ENCODE results near the gene SCYL1. TPM values are rescaled to one million over a fixed set of nuclear protein-coding genes. Genes with fewer than 3 reads are reported as not detected.

The SCYL1 gene
- total RNA-seq, 1 experiment from 2014 or later: 104 TPM

DNA sequence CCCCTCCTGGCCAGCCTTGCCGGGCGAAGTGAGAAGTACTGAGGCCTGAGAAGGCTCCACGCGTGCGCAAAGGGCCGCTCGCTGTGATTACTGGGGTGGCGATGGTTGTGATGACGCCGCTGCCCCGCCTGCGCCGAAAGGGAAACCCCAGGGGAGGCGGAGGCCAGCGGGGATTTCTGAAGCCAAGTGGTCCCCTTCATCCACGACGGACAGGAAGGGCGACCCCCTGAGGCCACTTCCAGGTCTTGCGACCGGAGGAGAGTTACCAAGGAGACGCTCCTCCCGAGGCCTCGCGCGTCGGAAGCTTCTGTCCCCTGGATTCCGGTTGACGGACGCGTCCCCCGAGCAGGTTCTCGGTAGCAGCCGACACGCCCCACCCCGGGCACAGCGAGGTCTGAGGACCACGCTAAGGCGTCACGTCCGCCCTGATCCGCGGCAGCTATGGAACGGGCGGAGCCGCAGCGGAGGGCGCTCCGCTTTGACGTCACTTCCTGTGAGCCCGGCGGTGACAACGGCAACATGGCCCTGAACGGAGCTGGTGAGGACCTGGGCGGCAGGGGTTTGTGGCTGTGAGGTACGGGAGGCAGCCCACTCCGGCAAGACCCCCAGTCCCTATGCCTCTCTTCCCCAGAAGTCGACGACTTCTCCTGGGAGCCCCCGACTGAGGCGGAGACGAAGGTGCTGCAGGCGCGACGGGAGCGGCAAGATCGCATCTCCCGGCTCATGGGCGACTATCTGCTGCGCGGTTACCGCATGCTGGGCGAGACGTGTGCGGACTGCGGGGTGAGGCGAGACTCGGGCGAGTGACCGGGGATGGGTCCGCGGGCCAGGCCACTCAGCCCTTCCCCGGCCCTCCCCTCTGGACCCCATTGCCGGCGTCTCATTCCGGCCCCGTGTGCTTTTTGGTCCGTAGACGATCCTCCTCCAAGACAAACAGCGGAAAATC lies 45.4 kb downstream of the SCYL1 start, which contains the start of gene ZNRD2:
Gene ZNRD2, plus strand, starts transcription at position 505 of the 946 bp plus-strand sequence. Its CDS starts 15 bp downstream, at position 520.
- no peaks in the 10 kb centered on the region for H3K9me3 ChIP-seq (ENCODE audit: control insufficient read depth in 1 of 2, insufficient read depth in 1 of 2, low read depth in 1 of 2, low read length in 2 of 2)
- peak within 1 kb of the TSS; percentile 97 to 100 for H3K4me3 ChIP-seq (replicated peaks in 1 of 2; ENCODE audit: low read depth in 1 of 2, low read length in 2 of 2)
- no peaks in the 10 kb centered on the region for H3K9me2 ChIP-seq (ENCODE audit: insufficient read depth)
- H3K36me3 ChIP-seq (ENCODE audit: control insufficient read depth in 1 of 2, insufficient read depth in 2 of 2, low read length in 2 of 2): no peaks in the 10 kb centered on the region; a peak in 1 of 4 replicates
- intact Hi-C loops (cut with micrococcal nuclease): loop anchor here (1.0 to 5.0 kb wide), 2 partner anchors 30 to 188 kb away; partner anchors contain the start of gene SLC25A45
- ChIA-PET CTCF (interaction anchor here (0.9 to 4.5 kb wide), 6 partner anchors 9 to 742 kb away, joined by 3 to 89 read pairs (median 4); partner anchors contain the start of gene PCNX3), RAD21 (ENCODE audit: low non-redundant PET in 1 of 2, low total read pairs in 2 of 2, uncharacterized antibody in 2 of 2, unreplicated experiment in 2 of 2) (interaction anchor here (0.6 to 3.3 kb wide), 3 partner anchors 24 to 49 kb away, joined by 4 to 32 read pairs (median 4); no protein-coding TSS in a partner anchor), POLR2A (interaction anchor here (0.6 to 3.9 kb wide), 6 partner anchors 10 to 1244 kb away, joined by 3 to 17 read pairs (median 6); partner anchors contain the start of gene PCNX3)
- peaks cover 58% of the 10 kb centered on the region for H3K79me2 ChIP-seq (ENCODE audit: insufficient read depth, low read length)
- H2AFZ ChIP-seq (ENCODE audit: low read depth, low read length, poor library complexity, severe bottlenecking): no peak within 1 kb of the TSS
- no peaks in the 10 kb centered on the region for H3K27me3 ChIP-seq (ENCODE audit: insufficient read depth, low read length)
- no peak for TF ChIP-seq SP1 (IDR thresholded peaks at IDR 0.05; ENCODE audit: low read depth)
- TF ChIP-seq ZFX (IDR thresholded peaks at IDR 0.05): peak; percentile 58; the same call in 1 of the 2 replicates
- TF ChIP-seq SIN3A (IDR thresholded peaks at IDR 0.05; ENCODE audit: low read depth): no peak
- TF ChIP-seq, protein P1, sequence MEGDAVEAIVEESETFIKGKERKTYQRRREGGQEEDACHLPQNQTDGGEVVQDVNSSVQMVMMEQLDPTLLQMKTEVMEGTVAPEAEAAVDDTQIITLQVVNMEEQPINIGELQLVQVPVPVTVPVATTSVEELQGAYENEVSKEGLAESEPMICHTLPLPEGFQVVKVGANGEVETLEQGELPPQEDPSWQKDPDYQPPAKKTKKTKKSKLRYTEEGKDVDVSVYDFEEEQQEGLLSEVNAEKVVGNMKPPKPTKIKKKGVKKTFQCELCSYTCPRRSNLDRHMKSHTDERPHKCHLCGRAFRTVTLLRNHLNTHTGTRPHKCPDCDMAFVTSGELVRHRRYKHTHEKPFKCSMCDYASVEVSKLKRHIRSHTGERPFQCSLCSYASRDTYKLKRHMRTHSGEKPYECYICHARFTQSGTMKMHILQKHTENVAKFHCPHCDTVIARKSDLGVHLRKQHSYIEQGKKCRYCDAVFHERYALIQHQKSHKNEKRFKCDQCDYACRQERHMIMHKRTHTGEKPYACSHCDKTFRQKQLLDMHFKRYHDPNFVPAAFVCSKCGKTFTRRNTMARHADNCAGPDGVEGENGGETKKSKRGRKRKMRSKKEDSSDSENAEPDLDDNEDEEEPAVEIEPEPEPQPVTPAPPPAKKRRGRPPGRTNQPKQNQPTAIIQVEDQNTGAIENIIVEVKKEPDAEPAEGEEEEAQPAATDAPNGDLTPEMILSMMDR (IDR thresholded peaks at IDR 0.05 in 2 of 3, conservative IDR thresholded peaks at IDR 0.05 in 1 of 3; ENCODE audit: borderline replicate concordance in 1 of 3, insufficient read depth in 1 of 3, low read depth in 2 of 3, low read length in 2 of 3): peak in 1 of 3 experiments; percentile 29; a peak in 2 of 6 replicates
- TF ChIP-seq, protein P2, sequence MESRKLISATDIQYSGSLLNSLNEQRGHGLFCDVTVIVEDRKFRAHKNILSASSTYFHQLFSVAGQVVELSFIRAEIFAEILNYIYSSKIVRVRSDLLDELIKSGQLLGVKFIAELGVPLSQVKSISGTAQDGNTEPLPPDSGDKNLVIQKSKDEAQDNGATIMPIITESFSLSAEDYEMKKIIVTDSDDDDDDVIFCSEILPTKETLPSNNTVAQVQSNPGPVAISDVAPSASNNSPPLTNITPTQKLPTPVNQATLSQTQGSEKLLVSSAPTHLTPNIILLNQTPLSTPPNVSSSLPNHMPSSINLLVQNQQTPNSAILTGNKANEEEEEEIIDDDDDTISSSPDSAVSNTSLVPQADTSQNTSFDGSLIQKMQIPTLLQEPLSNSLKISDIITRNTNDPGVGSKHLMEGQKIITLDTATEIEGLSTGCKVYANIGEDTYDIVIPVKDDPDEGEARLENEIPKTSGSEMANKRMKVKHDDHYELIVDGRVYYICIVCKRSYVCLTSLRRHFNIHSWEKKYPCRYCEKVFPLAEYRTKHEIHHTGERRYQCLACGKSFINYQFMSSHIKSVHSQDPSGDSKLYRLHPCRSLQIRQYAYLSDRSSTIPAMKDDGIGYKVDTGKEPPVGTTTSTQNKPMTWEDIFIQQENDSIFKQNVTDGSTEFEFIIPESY (IDR thresholded peaks at IDR 0.05; ENCODE audit: extremely low read depth, insufficient replicate concordance, low read length): peak; percentile 48
- TF ChIP-seq TCF7L2 (IDR thresholded peaks at IDR 0.05; ENCODE audit: borderline replicate concordance, extremely low read depth, insufficient read depth, insufficient read length): peak; percentile 79
- peak; percentile 89 for TF ChIP-seq YY1 (IDR thresholded peaks at IDR 0.05; ENCODE audit: extremely low read depth, insufficient replicate concordance, low read depth, low read length)
- TF ChIP-seq POLR2A (IDR thresholded peaks at IDR 0.05; ENCODE audit: borderline replicate concordance, extremely low read depth, insufficient read depth, insufficient read length): peak; percentile 36
- no peak for TF ChIP-seq EGR1 (IDR thresholded peaks at IDR 0.05; ENCODE audit: low read depth)
- TF ChIP-seq POLR2AphosphoS5 (IDR thresholded peaks at IDR 0.05; ENCODE audit: low read depth, low read length): peak; percentile 73
- ATAC-seq (peak; percentile 72), DNase-seq (ENCODE audit: low read depth, low spot score) (peak; percentile 97)
- no peaks in the 10 kb centered on the region for H4K20me1 ChIP-seq (ENCODE audit: insufficient read depth)
- peak within 1 kb of the TSS; percentile 94 for H3K27ac ChIP-seq (ENCODE audit: low read depth, low read length)
- peak within 1 kb of the TSS; percentile 78 for H3K4me2 ChIP-seq (ENCODE audit: low read length)
- peaks cover 35 to 68% of the 10 kb centered on the region in 2 experiments for H3K4me1 ChIP-seq (ENCODE audit: control insufficient read depth in 1 of 2, insufficient read depth in 2 of 2, low read length in 2 of 2)
- BruUV-seq (replicated peaks): no TSS peak
- peak within 1 kb of the TSS; percentile 98 for H3K9ac ChIP-seq (ENCODE audit: low read length)
